CD4-positive, alpha-beta T cell treated with Interferon alpha-2 for 1 hour (primary cell): ENCODE data around the gene ZBTB7C.

ENCODE experiments used
- DNase-seq, 2 donors: peaks; one replicate each; pipeline ENCODE4 v3.0.0-alpha.2; 2020 to 2022

ZBTB7C gene

DNA sequence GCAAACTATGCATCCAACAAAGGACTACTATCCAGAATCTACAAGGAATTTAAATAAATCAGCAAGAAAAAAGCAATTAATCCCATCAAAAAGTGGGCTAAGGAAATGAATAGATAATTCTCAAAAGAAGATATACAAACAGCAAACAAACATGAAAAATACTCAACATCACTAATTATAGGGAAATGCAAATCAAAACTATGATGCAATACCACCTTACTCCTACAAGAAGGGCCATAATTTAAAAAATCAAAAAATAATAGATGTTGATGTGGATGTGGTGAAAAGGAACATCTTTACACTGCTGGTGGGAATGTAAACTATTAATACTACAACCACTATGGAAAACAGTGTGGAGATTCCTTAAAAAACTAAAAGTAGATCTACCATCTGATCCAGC is 164.7 kb downstream of the ZBTB7C start:
- no peak for DNase-seq

DNA sequence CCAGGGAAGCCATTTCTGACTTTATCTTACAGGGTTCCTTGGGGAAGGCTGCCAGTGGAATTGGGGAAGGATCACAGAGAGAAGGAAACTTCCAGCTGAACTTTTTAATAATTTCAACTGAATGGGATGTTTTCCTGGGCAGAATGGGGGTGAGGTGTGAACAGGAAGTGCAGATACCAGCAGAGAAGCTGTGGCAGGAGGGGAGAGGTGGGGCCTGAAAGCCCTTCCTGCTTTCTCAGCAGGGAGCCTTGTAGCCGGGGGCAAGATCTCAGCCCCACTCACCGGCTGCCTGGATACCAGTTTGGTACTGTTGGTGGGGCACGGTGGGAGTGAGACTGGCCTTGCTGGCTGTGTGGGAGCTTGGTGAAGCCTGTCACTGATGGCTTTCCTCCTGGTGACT is 170.5 kb downstream of the ZBTB7C start:
- no peak for DNase-seq

DNA sequence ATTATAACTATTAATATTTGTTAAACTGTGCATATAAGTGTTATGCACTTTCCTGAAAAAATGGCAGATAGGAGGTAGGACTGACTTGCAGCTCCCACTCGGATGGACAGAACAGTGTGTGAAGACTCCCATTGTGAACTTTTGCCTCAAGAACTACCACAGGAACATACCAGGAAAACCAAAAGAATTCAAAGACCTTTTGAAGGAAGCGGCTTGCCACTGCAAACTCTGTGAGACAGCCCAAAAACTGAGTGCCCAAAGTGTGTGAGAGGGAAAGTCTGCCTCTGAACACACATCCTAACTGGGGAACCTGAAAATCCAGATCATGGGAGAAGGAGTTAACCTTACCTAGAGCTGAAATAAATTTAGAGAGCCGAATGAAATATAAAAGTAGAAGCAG is 171.0 kb downstream of the ZBTB7C start:
- DNase-seq = no peak

DNA sequence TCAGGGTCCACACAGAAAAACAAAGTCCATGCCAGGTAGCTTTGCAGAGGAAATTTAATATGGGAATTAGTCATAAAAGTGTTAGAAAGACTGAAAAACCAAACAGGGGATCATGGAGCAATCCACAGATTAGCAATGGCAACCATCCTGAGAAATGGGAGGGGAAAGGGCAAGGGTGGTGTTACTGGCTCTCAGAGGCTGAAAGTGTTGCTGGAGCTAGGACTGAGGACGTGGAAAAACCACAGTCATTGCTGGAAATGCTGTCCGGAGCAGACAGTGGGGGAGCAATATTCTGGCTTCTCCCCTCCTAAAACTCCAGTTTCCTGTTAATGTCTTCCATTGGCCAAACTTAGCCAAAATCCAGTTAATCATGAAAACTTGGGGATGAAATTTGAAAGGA is 172.4 kb downstream of the ZBTB7C start:
- DNase-seq = no peak

DNA sequence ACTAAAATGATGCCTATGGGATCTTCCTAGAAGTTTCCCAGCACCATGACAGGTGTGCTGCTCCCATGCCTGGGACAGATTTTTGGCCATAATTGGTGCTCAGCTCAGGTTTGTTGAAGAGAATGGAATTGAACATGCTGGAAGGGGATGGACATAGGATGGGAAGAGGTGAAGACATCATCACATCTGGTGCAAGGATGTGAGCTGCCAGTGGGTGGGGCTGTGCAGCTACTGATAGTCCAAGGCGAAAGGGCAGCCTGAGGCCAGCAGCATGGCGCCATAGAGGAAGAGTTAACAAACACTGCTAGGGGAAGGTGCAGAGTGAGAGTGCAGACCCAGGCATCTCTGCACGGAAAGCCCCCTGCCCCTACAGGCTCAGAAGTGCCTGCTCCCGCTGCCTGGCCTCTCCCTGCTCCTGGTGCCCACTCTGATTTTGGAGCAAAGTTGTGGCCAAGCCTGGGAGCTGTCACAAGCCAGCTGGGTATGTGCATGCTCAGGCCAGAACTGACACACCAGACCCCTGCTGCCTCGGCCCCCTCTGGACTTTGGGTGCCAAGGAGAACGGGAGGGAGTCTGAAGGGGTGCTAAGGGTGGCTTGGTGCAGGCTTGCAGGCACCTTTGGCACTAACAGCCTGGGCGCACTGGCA is 178.6 kb downstream of the ZBTB7C start:
- peak; percentile 21 to 35 for DNase-seq

DNA sequence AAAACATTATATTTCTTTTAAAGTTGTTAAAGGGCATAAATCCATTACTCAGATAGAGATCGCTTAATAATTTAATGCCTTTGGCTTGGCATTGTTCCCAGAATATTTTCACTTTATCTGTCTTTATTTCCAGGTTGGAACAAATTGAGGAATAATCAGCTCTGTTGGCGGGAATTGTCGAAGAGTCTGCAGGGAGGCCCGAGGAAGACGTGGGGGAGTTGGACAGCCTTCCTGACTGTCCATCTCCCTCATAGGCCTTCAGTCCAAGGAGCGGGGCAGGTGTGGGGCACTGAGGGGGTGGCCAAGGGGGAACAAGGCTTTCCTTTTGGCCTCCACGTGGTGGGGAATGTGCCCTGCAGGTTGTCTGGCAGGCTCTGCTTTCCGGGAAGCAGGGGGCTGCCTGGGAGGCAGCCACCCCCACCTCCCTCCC is 179.6 kb downstream of the ZBTB7C start:
- DNase-seq = no peak

DNA sequence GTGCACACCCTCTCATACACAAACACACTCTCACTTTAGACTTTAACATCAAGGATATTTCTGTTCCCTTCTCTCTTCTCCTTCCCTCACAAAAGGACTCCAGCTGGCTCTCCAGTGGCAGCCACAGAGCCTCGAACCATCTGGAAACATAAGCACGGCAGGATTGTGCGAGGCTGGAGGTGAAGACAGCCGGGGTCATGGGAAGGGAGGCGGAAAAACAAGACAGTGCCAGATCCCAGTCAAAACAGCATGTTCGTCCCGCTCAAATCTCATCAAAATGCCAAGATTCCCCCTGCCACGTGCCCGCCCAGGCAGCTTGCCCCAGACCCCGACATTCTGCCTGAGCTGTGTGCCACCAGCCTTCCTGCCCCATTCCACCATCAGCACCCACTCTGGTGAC is 180.3 kb downstream of the ZBTB7C start:
- DNase-seq = no peak

DNA sequence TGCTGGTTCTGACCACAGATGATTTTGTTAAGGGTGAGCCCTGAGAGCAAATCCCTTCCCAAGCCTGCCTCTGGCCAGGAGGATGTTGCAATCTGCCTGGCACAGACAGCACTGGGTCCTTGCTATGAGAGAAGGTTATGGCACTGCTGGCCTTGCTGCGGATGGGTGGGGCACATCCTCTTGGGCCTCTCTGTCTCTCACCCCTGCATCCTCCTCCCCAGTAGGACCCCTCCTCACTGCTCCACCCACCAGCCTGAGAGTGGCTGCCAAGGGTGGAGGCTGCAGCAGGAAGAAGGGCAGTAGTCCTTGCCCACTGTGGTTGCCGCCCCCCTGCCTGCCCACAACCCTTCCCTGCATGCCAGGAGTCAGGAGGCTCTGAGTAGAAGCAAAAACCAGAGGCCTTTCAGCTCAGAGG is 180.9 kb downstream of the ZBTB7C start:
- no peak for DNase-seq

DNA sequence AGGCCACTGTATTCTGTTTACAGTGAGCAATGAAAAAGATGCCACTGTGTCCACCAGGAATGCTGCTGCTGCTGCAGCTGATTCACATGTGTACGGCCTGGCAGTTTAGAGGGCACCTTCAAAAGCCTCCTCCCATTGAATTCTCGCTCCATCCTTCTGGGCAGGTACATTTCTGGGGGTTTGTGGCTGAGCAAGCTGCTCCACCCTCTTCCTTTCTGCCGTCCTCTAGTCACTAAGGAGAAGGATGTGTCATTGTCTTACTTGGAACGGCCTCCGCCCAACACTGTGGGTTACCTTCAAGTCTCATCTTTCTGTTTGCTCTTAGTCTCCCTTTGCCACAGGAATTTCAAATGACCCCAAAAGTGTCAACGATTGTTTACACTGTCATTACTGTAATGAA is 182.0 kb downstream of the ZBTB7C start:
- DNase-seq = no peak

DNA sequence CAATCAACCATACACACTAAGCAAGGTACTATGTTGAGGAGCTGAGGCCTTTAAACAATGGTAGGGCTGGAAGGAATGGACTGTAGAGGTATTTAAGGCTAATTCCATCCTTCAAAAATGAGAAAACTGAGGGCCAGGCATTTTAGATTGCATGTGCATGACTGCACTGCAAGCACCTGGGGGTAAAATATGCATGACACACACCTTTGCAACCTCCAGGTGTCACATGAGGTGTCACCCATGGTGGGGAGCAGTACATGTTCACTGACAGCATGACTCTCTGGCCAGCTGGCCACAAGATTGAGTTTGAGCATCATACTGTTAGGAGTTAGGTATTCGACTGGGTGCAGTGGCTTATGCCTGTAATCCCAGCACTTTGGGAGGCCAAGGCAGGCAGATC is 182.8 kb downstream of the ZBTB7C start:
- DNase-seq = no peak

DNA sequence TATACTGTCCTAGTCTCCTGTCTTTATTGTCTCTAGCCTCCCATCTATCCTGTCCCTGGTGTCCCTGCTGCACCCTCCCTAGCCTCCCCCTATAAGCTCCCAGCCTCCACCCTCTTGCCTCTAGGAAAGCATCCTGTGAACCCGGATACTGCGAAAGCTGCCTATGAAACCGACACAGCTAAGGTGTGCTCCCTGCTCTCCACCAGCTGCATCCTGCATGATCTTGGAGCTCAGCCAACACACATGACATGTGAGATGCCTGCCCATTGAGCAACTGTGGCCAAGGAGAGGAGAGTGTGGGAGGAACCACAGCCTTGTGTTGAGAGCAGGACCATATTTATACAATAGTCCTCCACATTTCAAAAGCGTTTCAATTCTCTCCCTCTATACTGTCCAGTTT is 187.1 kb downstream of the ZBTB7C start:
- DNase-seq = peak in 1 of 2 donors; percentile 13

DNA sequence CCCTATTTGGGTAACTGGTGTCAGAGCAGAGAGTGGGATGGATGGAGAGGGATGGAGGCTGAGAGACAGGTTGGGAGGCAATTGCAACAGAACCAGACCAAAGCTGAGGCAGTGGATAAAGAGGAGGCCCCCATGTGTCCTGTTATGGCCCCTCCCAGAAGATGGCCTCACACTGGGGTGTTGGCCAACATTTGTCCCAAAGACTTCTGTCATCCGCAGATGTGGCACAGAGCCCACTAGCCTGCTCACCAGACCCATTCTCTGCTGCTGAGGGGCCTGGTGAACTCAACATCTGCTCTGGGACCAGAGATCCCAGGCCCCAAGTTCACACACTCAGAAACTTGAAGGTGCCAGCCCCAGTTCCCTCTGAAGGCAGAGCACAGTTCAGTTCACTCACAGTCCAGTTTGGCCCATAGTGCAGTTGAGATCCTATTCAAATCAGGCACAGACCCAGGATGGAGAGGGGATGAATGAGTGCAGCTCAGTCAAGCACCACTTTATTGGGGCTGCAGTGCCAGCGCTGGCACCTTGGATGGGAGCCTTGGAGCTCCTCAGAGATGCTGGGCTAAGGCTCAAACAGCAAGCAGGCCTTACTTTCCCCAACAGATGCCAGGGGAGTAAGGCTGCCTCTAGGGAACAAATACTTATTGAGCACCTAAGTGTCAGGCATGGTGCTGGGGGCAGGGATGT is 189.2 kb downstream of the ZBTB7C start:
- DNase-seq = no peak

DNA sequence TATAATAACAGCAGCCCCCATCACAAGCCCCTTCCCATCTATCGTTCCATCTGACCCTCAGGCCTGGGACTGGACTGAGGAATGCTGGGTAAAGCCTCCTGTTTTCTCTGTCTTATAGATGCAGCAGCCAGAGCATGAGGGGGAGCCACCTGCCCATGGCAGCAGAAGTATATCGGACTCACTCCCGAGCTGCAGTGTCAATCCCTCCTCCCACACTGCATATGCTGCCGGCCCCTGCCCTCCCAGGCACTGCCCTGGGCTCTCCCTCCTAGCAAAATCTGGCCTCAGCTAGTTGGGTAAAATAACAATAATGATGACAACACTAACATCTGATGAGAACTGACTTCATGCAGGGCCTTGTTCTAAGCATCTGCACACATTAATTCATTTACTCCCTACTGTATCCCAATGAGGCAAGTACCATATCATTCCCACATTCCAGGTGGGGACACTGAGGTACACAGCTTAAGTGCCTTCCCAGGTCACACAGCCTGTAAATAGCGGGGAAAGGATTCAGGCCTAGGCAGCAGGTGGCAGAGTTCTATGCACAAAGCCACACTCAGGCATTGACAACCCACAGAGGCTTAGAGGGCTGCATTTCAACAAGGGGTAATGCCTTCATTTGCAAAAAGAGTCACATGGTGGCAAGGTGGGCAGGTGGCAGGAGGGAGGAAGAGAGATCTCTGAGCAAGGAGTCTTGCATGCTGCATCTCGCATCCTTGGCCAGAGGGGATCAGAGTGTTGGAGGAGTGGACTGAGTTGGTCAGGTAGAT is 190.0 kb downstream of the ZBTB7C start:
- DNase-seq = no peak

DNA sequence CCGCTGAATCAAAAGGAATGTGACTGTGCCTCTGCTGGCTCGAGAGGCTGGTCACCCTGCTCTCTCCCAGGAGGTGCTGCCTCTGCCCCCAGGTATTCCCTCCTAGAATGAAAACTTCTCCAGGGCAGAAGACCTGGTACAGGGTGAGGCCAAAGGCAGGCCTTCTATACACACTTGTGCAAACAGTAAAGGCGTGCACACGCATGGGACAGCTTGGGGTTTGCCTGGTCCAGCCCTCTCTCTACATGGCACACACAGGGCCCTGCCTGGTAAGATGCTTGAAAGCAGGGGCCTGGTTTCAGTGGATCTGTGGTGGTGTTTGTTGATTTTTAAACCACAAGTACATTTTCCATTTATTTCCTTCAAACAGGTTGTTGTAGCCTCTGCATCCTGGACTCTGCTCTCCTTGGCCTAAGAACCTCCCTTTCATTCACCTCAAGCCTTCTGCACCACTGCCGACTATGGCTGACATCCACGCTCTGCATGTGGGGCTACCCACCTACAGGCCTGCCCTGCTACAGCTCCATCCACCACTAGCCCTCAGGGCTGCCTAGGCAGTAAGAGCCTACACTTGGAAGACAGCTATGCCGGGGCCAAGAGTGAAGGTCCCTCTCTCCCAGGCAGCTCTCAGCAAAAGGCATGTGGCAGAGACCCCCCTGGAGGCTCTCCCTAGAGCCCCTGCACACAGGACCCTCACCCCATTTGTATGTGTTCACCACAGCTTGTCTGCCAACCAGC is 190.7 kb downstream of the ZBTB7C start:
- no peak for DNase-seq

DNA sequence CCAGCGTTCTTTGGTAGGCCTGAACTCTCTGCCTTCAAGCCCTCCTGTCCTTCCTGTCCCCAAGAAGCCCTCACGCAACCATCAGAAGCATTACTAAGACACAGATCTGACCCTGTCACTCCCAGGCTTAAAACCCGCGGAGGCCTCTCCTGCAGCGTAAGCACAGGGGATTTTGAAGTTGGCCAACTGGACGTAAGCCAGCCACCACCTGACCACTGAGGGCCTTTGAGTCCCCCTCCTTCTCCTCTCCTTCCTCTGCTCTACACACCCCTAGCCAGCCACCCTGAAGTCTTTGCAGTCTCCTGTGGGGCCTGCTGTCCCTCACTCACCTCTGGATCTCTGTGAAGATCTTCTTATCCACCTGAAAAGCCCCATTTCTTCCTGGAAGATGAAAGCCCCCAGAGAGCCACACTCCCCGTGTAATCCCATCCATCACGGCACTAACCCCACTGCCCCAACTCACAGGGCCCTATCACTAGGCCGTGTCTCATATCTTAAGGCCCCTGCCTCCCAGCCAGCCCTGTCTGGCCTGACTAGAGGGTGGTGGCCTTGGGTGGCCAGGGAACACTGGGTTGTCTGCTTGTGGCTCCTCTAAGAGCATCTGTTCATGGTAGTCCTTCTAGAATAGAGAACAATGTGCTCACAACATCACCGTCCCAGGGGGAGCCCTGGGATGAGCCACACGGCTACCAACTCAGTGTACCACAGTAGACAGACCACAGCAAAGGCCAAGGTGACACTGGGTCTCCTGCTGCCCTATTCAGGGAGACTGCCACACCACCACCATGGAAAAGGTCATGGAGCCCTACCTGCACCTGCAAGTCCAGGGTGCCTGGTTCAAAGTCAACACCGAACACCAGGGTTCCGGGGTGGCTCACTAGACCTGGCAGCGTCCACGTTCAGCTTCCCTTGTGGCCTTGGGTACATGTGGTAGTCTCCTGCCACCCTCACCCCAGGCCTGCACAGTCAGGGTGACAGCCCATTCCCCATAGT is 191.6 kb downstream of the ZBTB7C start:
- DNase-seq = no peak

DNA sequence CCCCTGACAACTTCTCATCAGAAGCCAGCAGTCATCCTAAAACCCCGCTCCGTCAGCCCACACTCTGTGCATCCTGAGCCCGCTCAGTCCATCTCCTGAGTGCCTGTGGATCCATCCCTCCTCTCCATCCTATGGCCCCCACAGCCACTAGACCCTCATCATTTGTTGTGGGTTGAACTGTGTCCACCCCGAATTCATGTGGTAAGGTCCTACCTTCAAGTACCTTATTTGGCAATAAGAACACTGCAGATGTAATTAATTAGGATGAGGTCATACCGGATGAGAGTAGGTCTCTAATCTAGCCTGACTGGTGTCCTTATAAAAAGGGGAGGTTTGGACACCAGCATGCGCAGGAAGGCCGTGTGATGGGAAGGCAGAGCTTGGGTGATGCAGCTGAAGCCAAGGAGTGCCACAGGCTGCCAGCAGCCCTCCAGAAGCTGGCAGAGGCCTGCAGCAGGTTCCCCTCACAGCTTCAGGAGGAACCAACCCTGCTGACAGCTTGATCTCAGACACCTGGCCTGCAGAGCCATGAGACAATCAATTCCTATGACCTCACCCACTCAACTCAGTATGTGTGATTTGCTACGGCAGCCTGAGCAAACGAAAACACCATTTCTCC is 192.4 kb downstream of the ZBTB7C start:
- DNase-seq = no peak

DNA sequence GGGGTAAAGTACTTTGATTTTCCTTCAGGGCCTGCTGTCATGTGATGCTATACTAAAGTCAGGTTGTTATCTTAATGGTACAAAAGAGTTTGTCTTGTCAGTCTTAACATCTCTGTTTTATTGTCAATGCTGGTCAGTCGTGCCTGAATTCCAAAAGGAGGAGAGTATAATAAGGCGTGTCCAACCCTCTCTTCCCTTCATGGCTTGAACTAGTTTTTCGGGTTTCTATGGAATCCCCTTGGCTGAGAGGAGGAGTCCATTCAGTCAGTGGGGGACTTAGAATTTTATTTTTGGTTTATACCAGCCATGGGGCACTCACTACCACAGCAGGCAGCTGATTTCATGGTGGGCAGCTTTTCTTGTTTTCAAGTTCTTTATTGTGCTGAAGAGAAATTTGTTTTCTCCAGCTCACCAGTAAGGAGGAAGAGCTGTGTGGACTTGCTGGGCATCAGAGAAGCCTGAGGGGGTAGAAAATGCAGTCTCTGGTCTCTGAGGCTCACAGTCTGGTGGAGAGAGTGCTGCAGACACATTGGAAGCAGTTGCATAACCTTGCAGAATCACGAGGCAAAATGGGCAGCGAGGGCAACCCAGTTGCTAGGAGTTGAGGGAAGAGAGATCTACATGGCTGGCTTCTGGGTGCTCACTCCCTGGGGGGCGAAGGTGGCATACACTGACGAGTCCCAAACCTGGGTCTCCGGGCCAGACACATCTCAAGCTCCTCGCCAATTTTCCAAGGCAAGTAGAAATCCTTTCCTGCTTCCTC is 193.1 kb downstream of the ZBTB7C start:
- DNase-seq = no peak

DNA sequence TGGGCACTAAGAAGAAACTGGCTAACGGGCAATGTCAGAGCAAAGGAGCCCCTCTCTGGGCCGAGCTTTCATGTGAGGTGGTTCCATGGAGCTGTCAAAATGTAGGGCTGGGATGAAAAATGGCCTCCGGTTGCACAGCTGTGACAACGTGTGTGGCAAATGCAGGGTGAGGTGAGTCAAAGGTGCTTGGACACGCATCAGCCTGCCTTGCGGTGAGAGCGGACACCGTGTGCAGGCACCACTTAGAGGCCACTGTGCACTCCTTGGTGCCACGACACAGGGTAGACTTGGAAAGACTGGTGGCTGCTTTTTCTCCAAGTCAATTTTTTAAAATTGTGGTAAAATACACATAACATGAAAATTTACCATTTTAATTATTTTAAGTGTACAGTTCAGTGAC is 195.4 kb downstream of the ZBTB7C start:
- no peak for DNase-seq

DNA sequence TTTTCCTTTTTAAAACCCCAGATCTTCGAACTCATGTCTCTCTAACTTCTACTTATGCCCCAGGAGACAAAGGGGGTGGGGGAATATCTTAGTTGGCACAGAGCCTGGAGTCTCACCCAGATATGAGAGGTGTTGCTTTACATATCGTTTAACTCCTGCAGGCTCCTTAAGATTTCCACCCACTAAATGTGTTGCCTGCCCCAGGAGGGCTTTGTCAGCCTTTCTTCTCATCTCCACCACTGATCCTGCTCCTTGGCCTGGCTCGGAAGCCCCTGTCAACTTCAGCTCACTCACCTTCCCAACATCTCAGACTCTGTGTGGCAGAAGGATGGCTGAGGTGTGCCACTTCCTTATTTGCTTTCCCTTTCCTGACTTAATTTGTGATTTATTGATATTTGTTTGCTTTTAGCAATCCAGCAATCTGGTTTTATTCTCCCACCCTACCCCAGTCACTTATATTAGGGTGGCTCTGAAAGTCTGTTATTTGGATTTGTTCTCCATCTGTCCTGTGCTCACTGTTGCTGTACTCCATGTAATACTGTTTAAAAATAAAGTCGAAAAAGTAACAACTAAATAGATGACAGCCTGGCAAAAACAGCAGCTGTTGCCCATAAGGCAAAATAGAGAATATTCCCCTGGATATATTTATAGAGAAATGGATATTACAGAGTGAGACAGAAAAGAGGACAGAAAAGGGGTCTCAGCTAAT is 200.6 kb downstream of the ZBTB7C start:
- no peak for DNase-seq

DNA sequence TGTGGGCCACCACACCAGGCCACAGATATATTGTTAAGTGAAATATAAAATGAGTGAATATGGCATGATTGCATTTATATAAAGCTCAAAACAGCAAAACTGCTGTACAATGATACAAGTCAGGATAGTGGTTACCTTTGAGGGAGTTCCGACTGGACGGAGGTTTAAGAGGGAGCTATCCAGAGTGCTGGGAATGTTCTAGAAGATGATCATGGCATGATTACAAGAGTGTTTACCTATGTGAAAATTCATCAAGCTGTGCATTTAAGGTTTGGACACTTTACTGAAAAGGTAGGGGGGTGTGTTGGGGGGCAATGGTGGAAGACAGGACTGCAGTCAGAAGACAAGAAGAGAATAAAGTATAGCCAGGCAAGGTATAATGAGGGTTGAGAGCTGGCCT is 201.4 kb downstream of the ZBTB7C start:
- DNase-seq = no peak
